Neural cell (in vitro differentiated cells): ENCODE results near the gene ANO4. TPM values are rescaled to one million over a fixed set of nuclear protein-coding genes. Genes with fewer than 3 reads are reported as not detected.

Experiments
- H2AFZ ChIP-seq: fragments of 200-600, 300-800 bp; sonication (generic), shearing (Covaris generic); 2 replicates; pipeline ENCODE4 v1.6.0; 2014; ENCODE audit warnings: low read depth, mild to moderate bottlenecking, antibody characterized with exemption, low read length, moderate library complexity
- H3F3A ChIP-seq: fragments of 200-600 bp; shearing (Covaris generic); 2 replicates; pipeline ENCODE4 v1.6.1; 2016; ENCODE audit warnings: mild to moderate bottlenecking, moderate library complexity, mixed read lengths, antibody characterized with exemption, low read length; ENCODE audit not compliant: insufficient read depth, poor library complexity, severe bottlenecking
- H3K27ac ChIP-seq: fragments of 200-600, 300-800 bp; sonication (generic), shearing (Covaris generic); 2 replicates; pipeline ENCODE4 v1.5.1; 2014; ENCODE audit warnings: mild to moderate bottlenecking, low read length, moderate library complexity
- H3K27me3 ChIP-seq: fragments of 300-800, 200-600 bp; sonication (generic), shearing (Covaris generic); 2 replicates; pipeline ENCODE4 v1.6.0; 2014; ENCODE audit warnings: mild to moderate bottlenecking, low read depth, low read length, moderate library complexity; ENCODE audit not compliant: insufficient read depth
- H3K36me3 ChIP-seq: fragments of 300-800, 200-600 bp; sonication (generic), shearing (Covaris generic); 2 replicates; pipeline ENCODE4 v1.5.1; 2014; ENCODE audit warnings: mild to moderate bottlenecking, antibody characterized with exemption, low read length, moderate library complexity; ENCODE audit not compliant: insufficient read depth
- H3K4me2 ChIP-seq: fragments of 300-800, 200-600 bp; sonication (generic), shearing (Covaris generic); 2 replicates; pipeline ENCODE4 v1.6.0; 2014; ENCODE audit warnings: mild to moderate bottlenecking, low read length
- H3K4me3 ChIP-seq: fragments of 300-800, 200-600 bp; sonication (generic), shearing (Covaris generic); 2 replicates; pipeline ENCODE4 v1.5.1; 2014; ENCODE audit warnings: mild to moderate bottlenecking, low read length, moderate library complexity
- H3K79me2 ChIP-seq: fragments of 200-600 bp; shearing (Covaris generic); replicated peaks from 2 replicates; pipeline ENCODE4 v1.6.0; 2014; ENCODE audit warnings: mild to moderate bottlenecking, low read length, moderate library complexity; ENCODE audit not compliant: insufficient read depth
- H3K9ac ChIP-seq: fragments of 300-800, 200-600 bp; sonication (generic), shearing (Covaris generic); 2 replicates; pipeline ENCODE4 v1.6.1; 2016; ENCODE audit warnings: mild to moderate bottlenecking, low read length, mixed read lengths
- H3K9me2 ChIP-seq: fragments of 200-600 bp; shearing (Covaris generic); 2 replicates; pipeline ENCODE4 v1.6.1; 2016; ENCODE audit warnings: mild to moderate bottlenecking, low read length, mixed read lengths; ENCODE audit not compliant: insufficient read depth
- H3K9me3 ChIP-seq: fragments of 200-600, 300-800 bp; sonication (generic), shearing (Covaris generic); 2 replicates; pipeline ENCODE4 v1.6.1; 2016; ENCODE audit warnings: mild to moderate bottlenecking, mixed run types, low read length, moderate library complexity, mixed read lengths
- H4K20me1 ChIP-seq: fragments of 200-600 bp; shearing (Covaris generic); 2 replicates; pipeline ENCODE4 v1.6.1; 2016; ENCODE audit warnings: mild to moderate bottlenecking, mixed run types; ENCODE audit not compliant: insufficient read depth
- EP300 ChIP-seq: fragments of 450-650 bp; conservative IDR thresholded peaks from 2 replicates; pipeline ENCODE4 v1.6.1; 2014; ENCODE audit warnings: antibody characterized with exemption, mild to moderate bottlenecking, moderate library complexity; ENCODE audit not compliant: poor library complexity, severe bottlenecking
- EZH2 ChIP-seq: fragments of 200-600, 300-800 bp; shearing (Covaris generic), sonication (generic); IDR thresholded peaks from 2 replicates; pipeline ENCODE4 v1.6.1; 2014; ENCODE audit warnings: antibody characterized with exemption, low read length, borderline replicate concordance, mild to moderate bottlenecking; ENCODE audit not compliant: insufficient read depth, poor library complexity, severe bottlenecking
- MXI1 ChIP-seq: fragments of 450-650 bp; conservative IDR thresholded peaks from 2 replicates; pipeline ENCODE4 v1.6.1; 2014; ENCODE audit warnings: antibody characterized with exemption, mild to moderate bottlenecking; ENCODE audit not compliant: poor library complexity, severe bottlenecking
- POLR2AphosphoS5 ChIP-seq: IDR thresholded peaks from 2 replicates; pipeline ENCODE4 v1.6.1; 2012
- RAD21 ChIP-seq: fragments of 450-650 bp; conservative IDR thresholded peaks from 2 replicates; pipeline ENCODE4 v1.6.1; 2014; ENCODE audit warnings: antibody characterized with exemption, mild to moderate bottlenecking, moderate library complexity
- REST ChIP-seq: IDR thresholded peaks from 2 replicates; pipeline ENCODE4 v1.6.1; 2012; ENCODE audit warnings: borderline replicate concordance
- SMC3 ChIP-seq: fragments of 450-650 bp; conservative IDR thresholded peaks from 2 replicates; pipeline ENCODE4 v1.6.1; 2014; ENCODE audit warnings: antibody characterized with exemption, mild to moderate bottlenecking, moderate library complexity; ENCODE audit not compliant: poor library complexity
- TAF1 ChIP-seq: IDR thresholded peaks from 2 replicates; pipeline ENCODE4 v1.6.1; 2012; ENCODE audit warnings: low read depth
- polyA plus RNA-seq: library from polyadenylated mRNA; depleted of rRNA; stranded (reverse); fragments of >200 nt; gene quantifications from 2 replicates; pipeline ENCODE4 v1.2.3, GENCODE V29; 2014
- TF ChIP-seq, protein P1 (sequence below): fragments of 450-650 bp; IDR thresholded peaks from 2 replicates; pipeline ENCODE4 v1.5.1; 2014; ENCODE audit warnings: antibody characterized with exemption, mild to moderate bottlenecking, moderate library complexity; ENCODE audit not compliant: poor library complexity, severe bottlenecking

ANO4 gene
- polyA plus RNA-seq, 1 donor from 2014 or later, result 11.1 TPM

DNA sequence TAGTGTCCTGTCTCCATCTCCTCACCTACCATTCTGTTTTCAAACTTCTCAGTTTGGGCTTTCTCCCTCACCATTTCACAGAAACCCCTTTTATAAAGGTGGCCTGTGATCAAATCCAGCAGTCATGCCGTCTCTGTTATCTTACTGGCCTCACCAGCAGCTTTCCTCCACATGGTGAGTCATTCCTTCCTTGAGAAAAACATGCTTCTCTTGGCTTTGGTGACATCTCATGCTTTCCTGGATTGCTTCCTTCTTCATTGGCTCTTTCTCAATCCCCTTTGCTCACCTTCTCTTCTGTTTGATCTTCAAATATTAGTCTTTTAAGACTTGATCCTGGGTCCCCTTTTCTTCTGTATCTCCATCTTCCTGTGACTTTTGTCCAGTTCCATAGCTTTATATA is 164.9 kb downstream of the ANO4 start:
- Histone ChIP-seq H4K20me1 (no peaks in the 10 kb centered on the region), H3K9me3 (no peaks in the 10 kb centered on the region), H3K9me2 (no peaks in the 10 kb centered on the region), H3K27ac (no peak overlapping the region), H3K36me3 (no peaks in the 10 kb centered on the region), H2AFZ (no peak overlapping the region), H3K79me2 (no peaks in the 10 kb centered on the region), H3K4me3 (no peak overlapping the region), H3K9ac (no peak overlapping the region), H3K27me3 (no peaks in the 10 kb centered on the region), H3F3A (no peaks in the 10 kb centered on the region), H3K4me2 (no peak overlapping the region)
- TF ChIP-seq MXI1 (no peak), EP300 (no peak)

DNA sequence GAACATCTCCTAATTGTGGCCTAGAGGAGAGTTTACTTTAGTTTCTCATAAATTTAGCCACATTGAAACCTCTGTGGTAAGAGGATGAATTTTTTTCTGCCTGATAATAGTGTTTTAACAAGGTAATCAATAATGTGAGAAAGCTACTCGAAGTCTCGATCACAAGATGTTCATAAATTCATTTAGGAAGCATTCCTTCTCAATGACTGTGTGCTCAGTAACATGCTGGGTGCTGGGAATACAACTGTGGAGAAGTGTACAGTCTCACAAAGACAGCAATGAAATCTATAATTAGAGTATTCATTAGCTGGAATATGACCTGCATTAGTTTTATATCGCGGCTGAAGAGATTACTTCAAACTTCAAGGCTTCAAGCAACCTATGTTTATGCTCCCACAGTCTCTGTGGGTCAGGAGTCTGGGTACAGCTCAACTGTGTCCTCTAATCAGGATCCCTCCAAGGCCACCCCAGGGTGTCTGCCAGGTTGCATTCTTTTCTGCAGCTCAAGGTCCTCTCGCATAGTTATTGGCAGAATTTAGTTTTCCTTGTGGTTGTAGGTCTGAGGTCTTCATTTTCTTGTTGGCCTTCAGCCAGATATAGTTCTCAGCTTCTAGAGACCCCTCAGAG is 167.6 kb downstream of the ANO4 start:
- no peak overlapping the region for H3K4me2 ChIP-seq
- no peak overlapping the region for H3K27ac ChIP-seq
- no peaks in the 10 kb centered on the region for H3K27me3 ChIP-seq
- no peaks in the 10 kb centered on the region for H3F3A ChIP-seq
- no peak overlapping the region for H3K9ac ChIP-seq
- H3K79me2 ChIP-seq, result no peaks in the 10 kb centered on the region
- TF ChIP-seq EP300, result no peak
- no peak for TF ChIP-seq MXI1
- no peak for TF ChIP-seq TAF1
- no peak for TF ChIP-seq EZH2
- TF ChIP-seq POLR2AphosphoS5, result no peak
- no peak for TF ChIP-seq RAD21
- no peak for TF ChIP-seq REST
- TF ChIP-seq SMC3, result no peak
- TF ChIP-seq, protein P1, sequence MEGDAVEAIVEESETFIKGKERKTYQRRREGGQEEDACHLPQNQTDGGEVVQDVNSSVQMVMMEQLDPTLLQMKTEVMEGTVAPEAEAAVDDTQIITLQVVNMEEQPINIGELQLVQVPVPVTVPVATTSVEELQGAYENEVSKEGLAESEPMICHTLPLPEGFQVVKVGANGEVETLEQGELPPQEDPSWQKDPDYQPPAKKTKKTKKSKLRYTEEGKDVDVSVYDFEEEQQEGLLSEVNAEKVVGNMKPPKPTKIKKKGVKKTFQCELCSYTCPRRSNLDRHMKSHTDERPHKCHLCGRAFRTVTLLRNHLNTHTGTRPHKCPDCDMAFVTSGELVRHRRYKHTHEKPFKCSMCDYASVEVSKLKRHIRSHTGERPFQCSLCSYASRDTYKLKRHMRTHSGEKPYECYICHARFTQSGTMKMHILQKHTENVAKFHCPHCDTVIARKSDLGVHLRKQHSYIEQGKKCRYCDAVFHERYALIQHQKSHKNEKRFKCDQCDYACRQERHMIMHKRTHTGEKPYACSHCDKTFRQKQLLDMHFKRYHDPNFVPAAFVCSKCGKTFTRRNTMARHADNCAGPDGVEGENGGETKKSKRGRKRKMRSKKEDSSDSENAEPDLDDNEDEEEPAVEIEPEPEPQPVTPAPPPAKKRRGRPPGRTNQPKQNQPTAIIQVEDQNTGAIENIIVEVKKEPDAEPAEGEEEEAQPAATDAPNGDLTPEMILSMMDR, result no peak
- H3K4me3 ChIP-seq, result no peak overlapping the region
- no peaks in the 10 kb centered on the region for H3K9me2 ChIP-seq
- H3K36me3 ChIP-seq, result no peaks in the 10 kb centered on the region
- H4K20me1 ChIP-seq, result no peaks in the 10 kb centered on the region
- no peaks in the 10 kb centered on the region for H3K9me3 ChIP-seq
- no peak overlapping the region for H2AFZ ChIP-seq

DNA sequence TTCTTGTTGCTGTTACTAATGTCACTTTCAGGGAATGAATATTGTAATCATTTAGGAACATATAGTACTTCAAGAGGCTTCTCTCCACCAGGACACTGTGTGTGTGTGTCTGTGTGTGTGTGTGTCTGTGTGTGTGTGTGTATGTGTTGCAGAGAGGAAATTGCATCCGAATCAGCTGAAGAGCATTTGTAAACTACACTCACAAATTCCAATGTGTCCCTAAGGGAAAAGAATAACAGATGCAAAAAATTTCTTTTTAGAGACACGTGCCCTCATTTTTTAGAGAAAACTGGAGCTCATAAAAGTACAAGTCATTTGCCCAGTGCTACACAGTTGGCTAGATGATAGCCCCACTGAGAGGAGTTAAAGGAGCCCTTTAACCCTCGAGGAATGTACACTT is 168.8 kb downstream of the ANO4 start:
- Histone ChIP-seq H3K27ac (no peak overlapping the region), H3K9me2 (no peaks in the 10 kb centered on the region), H2AFZ (no peak overlapping the region), H3K9ac (no peak overlapping the region), H3K27me3 (no peaks in the 10 kb centered on the region), H3K4me3 (no peak overlapping the region), H4K20me1 (no peaks in the 10 kb centered on the region), H3K4me2 (no peak overlapping the region), H3K9me3 (no peaks in the 10 kb centered on the region), H3K36me3 (no peaks in the 10 kb centered on the region), H3F3A (no peaks in the 10 kb centered on the region), H3K79me2 (no peaks in the 10 kb centered on the region)
- no peak for TF ChIP-seq MXI1
- TF ChIP-seq EP300, result no peak
- TF ChIP-seq, protein P1, result no peak
- TF ChIP-seq RAD21, result no peak
- no peak for TF ChIP-seq TAF1
- TF ChIP-seq REST, result no peak
- no peak for TF ChIP-seq POLR2AphosphoS5
- TF ChIP-seq SMC3, result no peak
- no peak for TF ChIP-seq EZH2
